ENCODE measurements around the gene CLIC4.

- TF ChIP-seq CTCF (IDR thresholded peaks at IDR 0.05) (no peak), EZH2 (IDR thresholded peaks at IDR 0.05; ENCODE audit: borderline replicate concordance, insufficient read depth, low read depth, low read length, poor library complexity, severe bottlenecking) (no peak)
These were observed 18.5 kb upstream of the CLIC4 start for GRCh38 chr1:24726741-24727140.

Data from B cell (primary cell).